Peyer's patch (tissue), 4 donors: ENCODE data around the gene RAB35.

ENCODE experiments used
- POLR2A ChIP-seq, 2 donors: fragments of 450-650 bp; IDR thresholded peaks; one replicate each; pipeline ENCODE4 v1.5.1; 2017; ENCODE audit warnings: antibody characterized with exemption in 2 of 2, mild to moderate bottlenecking in 2 of 2, moderate library complexity in 2 of 2
- TF ChIP-seq, protein P1 (sequence below), 6 experiments: fragments of 450-650 bp in 4 of 6; fragments of 200-600 bp in 2 of 6; sonication (generic) in 1 of 6; IDR thresholded peaks; one replicate each; pipeline ENCODE4 v1.5.1; 2017 to 2019; ENCODE audit warnings: antibody characterized with exemption in 6 of 6, mild to moderate bottlenecking in 3 of 6, moderate library complexity in 1 of 6

DNA sequence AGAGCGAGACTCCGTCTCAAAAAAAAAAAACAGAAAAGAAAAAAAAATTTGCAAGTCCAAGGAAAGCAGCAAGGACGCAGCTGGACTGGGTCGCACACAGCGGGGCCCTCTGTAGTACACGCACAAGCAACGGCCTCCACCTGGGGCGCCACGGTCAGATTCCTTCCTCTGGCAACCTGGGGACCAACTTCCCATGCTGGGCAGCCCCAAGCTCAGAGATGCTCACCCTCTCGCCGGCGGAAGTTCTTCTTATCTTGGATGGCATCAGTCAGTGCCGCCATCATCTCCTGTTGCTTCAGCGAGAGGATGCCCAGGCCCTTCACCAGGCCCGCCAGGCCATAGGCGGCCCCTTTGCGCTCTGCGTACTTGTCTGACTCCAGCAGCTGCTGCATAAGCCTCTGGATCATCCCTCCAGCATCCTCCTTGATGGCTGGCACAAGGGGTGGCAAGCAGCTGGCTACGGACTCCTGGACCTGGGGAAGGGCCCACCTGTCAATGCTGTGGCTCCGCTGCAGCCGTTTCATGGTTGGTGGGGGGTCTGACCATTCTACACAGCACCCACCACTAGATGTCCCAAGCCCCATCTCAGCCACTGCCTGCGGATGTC is 34.5 kb upstream of the RAB35 start:
- TF ChIP-seq, protein P1, sequence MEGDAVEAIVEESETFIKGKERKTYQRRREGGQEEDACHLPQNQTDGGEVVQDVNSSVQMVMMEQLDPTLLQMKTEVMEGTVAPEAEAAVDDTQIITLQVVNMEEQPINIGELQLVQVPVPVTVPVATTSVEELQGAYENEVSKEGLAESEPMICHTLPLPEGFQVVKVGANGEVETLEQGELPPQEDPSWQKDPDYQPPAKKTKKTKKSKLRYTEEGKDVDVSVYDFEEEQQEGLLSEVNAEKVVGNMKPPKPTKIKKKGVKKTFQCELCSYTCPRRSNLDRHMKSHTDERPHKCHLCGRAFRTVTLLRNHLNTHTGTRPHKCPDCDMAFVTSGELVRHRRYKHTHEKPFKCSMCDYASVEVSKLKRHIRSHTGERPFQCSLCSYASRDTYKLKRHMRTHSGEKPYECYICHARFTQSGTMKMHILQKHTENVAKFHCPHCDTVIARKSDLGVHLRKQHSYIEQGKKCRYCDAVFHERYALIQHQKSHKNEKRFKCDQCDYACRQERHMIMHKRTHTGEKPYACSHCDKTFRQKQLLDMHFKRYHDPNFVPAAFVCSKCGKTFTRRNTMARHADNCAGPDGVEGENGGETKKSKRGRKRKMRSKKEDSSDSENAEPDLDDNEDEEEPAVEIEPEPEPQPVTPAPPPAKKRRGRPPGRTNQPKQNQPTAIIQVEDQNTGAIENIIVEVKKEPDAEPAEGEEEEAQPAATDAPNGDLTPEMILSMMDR (IDR thresholded peaks at IDR 0.05) = no peak
- no peak for TF ChIP-seq POLR2A (IDR thresholded peaks at IDR 0.05)
